ENCODE results near the gene SLC6A11.

Gene SLC6A11

GRCh38 chr3:10845001-10845761, 29.2 kb downstream of the SLC6A11 start:
- peak; percentile 80 for DNase-seq

GRCh38 chr3:10845839-10846656, 30.0 kb downstream of the SLC6A11 start:
- DNase-seq, result peak; percentile 86

GRCh38 chr3:10846657-10846975, 30.6 kb downstream of the SLC6A11 start:
- no peak for DNase-seq

- peak; percentile 78 for DNase-seq
These were observed 32.2 kb downstream of the SLC6A11 start for GRCh38 chr3:10848261-10848660.

- DNase-seq, result no peak
These were observed 36.2 kb downstream of the SLC6A11 start for GRCh38 chr3:10852066-10852808.

GRCh38 chr3:10855083-10855870, 39.2 kb downstream of the SLC6A11 start:
- no peak for DNase-seq

- peak; percentile 32 for DNase-seq
These were observed 40.0 kb downstream of the SLC6A11 start for GRCh38 chr3:10855871-10856662.

- no peak for DNase-seq
These were observed 41.2 kb downstream of the SLC6A11 start for GRCh38 chr3:10857235-10857634.

GRCh38 chr3:10858091-10858490, 42.1 kb downstream of the SLC6A11 start:
- DNase-seq, result no peak

- peak; percentile 5 for DNase-seq
These were observed 51.4 kb downstream of the SLC6A11 start for GRCh38 chr3:10867384-10867783.

GRCh38 chr3:10869460-10869859, 53.4 kb downstream of the SLC6A11 start:
- no peak for DNase-seq

GRCh38 chr3:10870296-10870695, 54.3 kb downstream of the SLC6A11 start:
- no peak for DNase-seq

GRCh38 chr3:10873415-10873814, 57.4 kb downstream of the SLC6A11 start:
- DNase-seq, result no peak

- DNase-seq, result no peak
These were observed 59.9 kb downstream of the SLC6A11 start for GRCh38 chr3:10875914-10876313.

GRCh38 chr3:10876661-10877060, 60.6 kb downstream of the SLC6A11 start:
- no peak for DNase-seq

- no peak for DNase-seq
These were observed 66.8 kb downstream of the SLC6A11 start for GRCh38 chr3:10882851-10883250.

GRCh38 chr3:10883478-10884234, 67.6 kb downstream of the SLC6A11 start:
- DNase-seq, result peak; percentile 49

- DNase-seq, result no peak
These were observed 71.0 kb downstream of the SLC6A11 start for GRCh38 chr3:10887015-10887414.

- DNase-seq, result peak; percentile 9
These were observed 72.6 kb downstream of the SLC6A11 start for GRCh38 chr3:10888518-10889090.

- DNase-seq, result no peak
These were observed 73.4 kb downstream of the SLC6A11 start for GRCh38 chr3:10889206-10889960.
